ENCODE results near the gene SHROOM1. TPM values are rescaled to one million over a fixed set of nuclear protein-coding genes. Genes with fewer than 3 reads are reported as not detected.

SHROOM1 gene
- total RNA-seq, 4 donors from 2014 or later, result 0.61 to 6.0 (median 2.0) TPM

DNA sequence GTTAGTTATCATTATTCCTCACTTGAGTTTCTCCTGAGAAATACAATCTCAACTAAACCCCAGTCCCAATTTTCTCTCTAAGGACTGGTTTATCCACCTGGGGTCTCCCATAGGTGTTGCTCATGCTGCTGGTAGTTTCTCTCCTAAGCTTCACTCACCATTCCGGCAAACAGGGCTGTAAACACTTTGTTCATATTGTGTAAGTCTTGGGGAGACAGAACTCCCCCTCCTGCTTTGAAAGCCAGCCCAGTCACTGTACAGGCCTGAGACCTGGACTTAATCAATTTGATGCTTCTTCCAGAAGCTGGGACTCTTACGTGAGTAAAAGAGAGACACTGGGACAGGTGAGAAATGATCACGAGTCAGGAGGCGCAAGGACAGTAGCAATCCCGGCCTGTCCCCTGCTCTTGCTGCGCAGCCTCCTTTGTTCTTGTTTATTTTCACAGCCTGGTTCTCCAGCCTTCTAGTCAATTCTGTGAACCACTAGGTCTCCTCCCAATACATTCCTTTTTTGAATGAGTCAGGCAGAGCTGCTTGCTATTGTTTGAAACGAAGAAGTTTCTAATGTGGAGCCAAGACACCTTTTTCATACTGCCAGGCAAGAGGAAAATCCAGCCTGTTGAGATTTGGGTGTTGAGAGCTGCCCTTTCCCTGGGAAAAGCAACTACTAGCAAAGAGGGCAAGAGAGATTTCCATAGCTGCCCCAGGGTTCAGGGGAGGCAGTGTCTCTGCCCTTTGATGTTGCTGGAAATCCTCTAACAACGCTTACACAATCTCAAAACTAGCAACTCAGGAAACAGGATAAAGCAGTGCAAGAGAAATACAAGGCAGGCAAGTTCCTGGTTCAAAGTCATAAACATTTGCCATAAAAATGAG is 9.2 kb upstream of the SHROOM1 start:
- Histone ChIP-seq H3K27me3 (no peaks in the 10 kb centered on the region), H3K9me3 (no peaks in the 10 kb centered on the region), H3K27ac (peak overlapping the region; percentile 9 to 48 (median 36)), H3K4me1 (no peaks in the 10 kb centered on the region), H3K4me3 (no peak overlapping the region), H3K36me3 (no peaks in the 10 kb centered on the region)
- TF ChIP-seq POLR2A (IDR thresholded peaks at IDR 0.05), result no peak
- TF ChIP-seq, protein P1, sequence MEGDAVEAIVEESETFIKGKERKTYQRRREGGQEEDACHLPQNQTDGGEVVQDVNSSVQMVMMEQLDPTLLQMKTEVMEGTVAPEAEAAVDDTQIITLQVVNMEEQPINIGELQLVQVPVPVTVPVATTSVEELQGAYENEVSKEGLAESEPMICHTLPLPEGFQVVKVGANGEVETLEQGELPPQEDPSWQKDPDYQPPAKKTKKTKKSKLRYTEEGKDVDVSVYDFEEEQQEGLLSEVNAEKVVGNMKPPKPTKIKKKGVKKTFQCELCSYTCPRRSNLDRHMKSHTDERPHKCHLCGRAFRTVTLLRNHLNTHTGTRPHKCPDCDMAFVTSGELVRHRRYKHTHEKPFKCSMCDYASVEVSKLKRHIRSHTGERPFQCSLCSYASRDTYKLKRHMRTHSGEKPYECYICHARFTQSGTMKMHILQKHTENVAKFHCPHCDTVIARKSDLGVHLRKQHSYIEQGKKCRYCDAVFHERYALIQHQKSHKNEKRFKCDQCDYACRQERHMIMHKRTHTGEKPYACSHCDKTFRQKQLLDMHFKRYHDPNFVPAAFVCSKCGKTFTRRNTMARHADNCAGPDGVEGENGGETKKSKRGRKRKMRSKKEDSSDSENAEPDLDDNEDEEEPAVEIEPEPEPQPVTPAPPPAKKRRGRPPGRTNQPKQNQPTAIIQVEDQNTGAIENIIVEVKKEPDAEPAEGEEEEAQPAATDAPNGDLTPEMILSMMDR (IDR thresholded peaks at IDR 0.05 in 4 of 5, conservative IDR thresholded peaks at IDR 0.05 in 1 of 5), result no peak
- no peak for ATAC-seq
- in situ Hi-C loops (cut with MboI; ENCODE audit: low sequenced_read_pairs in 4 of 4) (no loop called here), intact Hi-C loops (cut with DNase I; ENCODE audit: low total_unique reads) (no loop called here)
- DNase-seq, result no peak

DNA sequence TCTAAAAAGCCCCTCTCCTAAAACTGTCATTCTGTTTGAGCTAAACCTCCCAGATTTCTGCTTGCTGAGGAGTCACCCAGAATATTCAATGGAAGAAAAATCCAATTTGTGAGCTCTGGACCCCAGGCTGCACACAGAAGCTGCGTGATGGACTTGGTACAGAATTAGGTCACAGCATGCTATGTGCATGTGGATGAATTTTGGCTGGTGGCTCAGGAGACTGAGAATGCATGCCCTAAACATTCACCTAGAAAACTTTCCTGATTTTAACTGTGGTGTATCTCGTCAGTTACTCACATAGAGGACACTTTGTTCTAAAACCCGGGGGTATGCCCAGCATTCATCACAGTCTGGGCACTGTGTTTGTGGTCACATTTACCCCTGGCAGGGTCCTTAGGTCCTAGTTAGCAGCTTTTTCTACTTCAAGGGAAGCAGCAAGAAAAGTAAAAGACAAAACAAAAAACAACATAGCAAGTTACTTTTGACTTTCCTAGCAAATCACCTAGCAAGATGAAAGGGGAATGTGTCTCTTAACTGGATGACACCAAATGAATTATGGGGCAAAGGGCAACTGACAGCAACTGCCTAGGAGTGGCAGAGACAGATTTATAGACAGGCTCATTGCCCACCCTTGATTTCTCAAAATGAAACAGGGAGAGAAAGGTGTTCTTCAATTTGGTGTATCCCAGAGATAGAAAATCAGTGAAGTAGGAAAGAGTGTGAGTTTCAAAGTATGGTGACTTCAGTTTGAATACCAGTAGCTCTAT is 8.3 kb upstream of the SHROOM1 start:
- ATAC-seq, result no peak
- intact Hi-C loops (cut with DNase I; ENCODE audit: low total_unique reads), result no loop called here
- Histone ChIP-seq H3K36me3 (no peaks in the 10 kb centered on the region), H3K9me3 (no peaks in the 10 kb centered on the region), H3K4me1 (no peaks in the 10 kb centered on the region), H3K4me3 (no peak overlapping the region), H3K27ac (no peak overlapping the region), H3K27me3 (no peaks in the 10 kb centered on the region)
- no peak for DNase-seq
- in situ Hi-C loops (cut with MboI; ENCODE audit: low sequenced_read_pairs in 4 of 4), result no loop called here
- no peak for TF ChIP-seq POLR2A (IDR thresholded peaks at IDR 0.05)
- TF ChIP-seq, protein P1 (IDR thresholded peaks at IDR 0.05 in 4 of 5, conservative IDR thresholded peaks at IDR 0.05 in 1 of 5), result no peak

DNA sequence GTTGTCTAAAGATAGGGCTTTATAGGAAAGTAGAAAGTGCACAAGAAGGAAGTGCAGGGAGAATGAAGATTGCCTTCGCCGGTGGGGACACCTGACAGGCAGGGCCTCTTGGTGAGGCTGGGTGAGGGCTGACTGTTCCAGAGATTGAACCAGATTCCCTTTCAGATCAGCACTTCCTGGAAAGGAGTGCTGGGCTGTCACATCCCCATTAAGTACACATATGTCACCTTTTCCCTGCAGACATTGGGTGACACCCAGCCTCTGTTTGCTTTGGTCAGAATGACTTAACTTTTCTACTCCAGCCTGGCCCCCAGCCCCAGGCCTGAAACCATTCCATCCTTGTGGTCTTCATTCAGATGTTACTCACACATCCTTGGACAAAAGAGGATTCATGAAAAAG is 7.4 kb upstream of the SHROOM1 start:
- Histone ChIP-seq H3K27me3 (no peaks in the 10 kb centered on the region), H3K36me3 (no peaks in the 10 kb centered on the region), H3K4me3 (no peak overlapping the region), H3K4me1 (no peaks in the 10 kb centered on the region), H3K9me3 (no peaks in the 10 kb centered on the region), H3K27ac (no peak overlapping the region)
- TF ChIP-seq, protein P1 (IDR thresholded peaks at IDR 0.05 in 4 of 5, conservative IDR thresholded peaks at IDR 0.05 in 1 of 5), result no peak
- TF ChIP-seq POLR2A (IDR thresholded peaks at IDR 0.05), result no peak
- intact Hi-C loops (cut with DNase I; ENCODE audit: low total_unique reads), result no loop called here
- DNase-seq (no peak), ATAC-seq (no peak)
- in situ Hi-C loops (cut with MboI; ENCODE audit: low sequenced_read_pairs in 4 of 4), result no loop called here

DNA sequence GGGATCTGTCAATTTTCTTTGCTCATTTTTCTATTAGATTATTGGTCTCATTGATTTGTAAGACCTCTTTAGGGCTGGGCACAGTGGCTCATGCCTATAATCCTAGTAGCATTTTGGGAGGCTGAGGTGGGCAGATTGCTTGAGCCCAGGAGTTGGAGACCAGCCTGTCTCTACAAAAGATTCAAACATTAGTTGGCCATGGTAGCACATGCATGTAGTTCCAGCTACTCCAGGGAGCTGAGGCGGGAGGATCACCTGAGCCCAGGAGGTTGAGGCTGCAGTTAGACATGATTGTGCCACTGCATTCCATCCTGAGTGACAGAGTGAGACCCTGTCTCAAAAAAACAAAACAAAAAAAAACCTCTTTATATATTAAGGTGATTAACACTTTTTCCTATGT is 6.4 kb upstream of the SHROOM1 start:
- Histone ChIP-seq H3K27ac (no peak overlapping the region), H3K36me3 (no peaks in the 10 kb centered on the region), H3K4me3 (no peak overlapping the region), H3K4me1 (no peaks in the 10 kb centered on the region), H3K27me3 (no peaks in the 10 kb centered on the region), H3K9me3 (no peaks in the 10 kb centered on the region)
- DNase-seq (no peak), ATAC-seq (no peak)
- intact Hi-C loops (cut with DNase I; ENCODE audit: low total_unique reads) (no loop called here), in situ Hi-C loops (cut with MboI; ENCODE audit: low sequenced_read_pairs in 4 of 4) (no loop called here)
- TF ChIP-seq, protein P1 (IDR thresholded peaks at IDR 0.05 in 4 of 5, conservative IDR thresholded peaks at IDR 0.05 in 1 of 5), result no peak
- TF ChIP-seq POLR2A (IDR thresholded peaks at IDR 0.05), result no peak

Measured in gastrocnemius medialis (tissue), 4 donors.